HepG2 (cell line): ENCODE data around the gene ST3GAL5. TPM values are rescaled to one million over a fixed set of nuclear protein-coding genes. Genes with fewer than 3 reads are reported as not detected.

ENCODE experiments used
- ATAC-seq: fragments of 200-7000 bp; cut with Tn5 transposase; 3 replicates; pipeline ENCODE4 v1.9.1; 2020; ENCODE audit warnings: mild to moderate bottlenecking, moderate library complexity
- BruUV-seq: library from RNA; stranded (reverse); fragments of 400-500 nt; replicated peaks from 2 replicates; lab custom pipeline; 2021; lab: Mats Ljungman, UMichigan
- CTCF ChIA-PET: fragments of 300-600 bp; formaldehyde crosslinking; extraction: SDS; loops from one replicate; lab custom pipeline; 2021; ENCODE audit warnings: low total read pairs, inconsistent platforms, low intra/inter-chr PET ratio; lab: Yijun Ruan, JAX
- POLR2A ChIA-PET: fragments of 350-600 bp; sonication (Branson Sonifier 250); formaldehyde crosslinking; loops from one replicate; lab custom pipeline; 2020; ENCODE audit warnings: antibody characterized with exemption, inconsistent platforms; lab: Yijun Ruan, JAX
- DNase-seq: peaks from one replicate; pipeline ENCODE4 v3.0.0-alpha.2; 2015; ENCODE audit warnings: low spot score
- FAIRE-seq: peaks from 3 replicates; lab custom pipeline; 2011; peaks lifted over from hg19 to GRCh38; lab: Jason Lieb, UNC
- H2AFZ ChIP-seq: one replicate; pipeline ENCODE4 v1.6.1; 2011; ENCODE audit warnings: low read length, inconsistent platforms
- H3K27ac ChIP-seq: fragments of 300-600 bp; 3 replicates; pipeline ENCODE4 v1.8.0; 2011; ENCODE audit warnings: mixed run types, mild to moderate bottlenecking, mixed read lengths, low read length, inconsistent platforms; ENCODE audit not compliant: insufficient read depth; ENCODE audit errors: extremely low read length
- H3K27me3 ChIP-seq, 2 experiments: fragments of 200-600 bp in 1 of 2; 2 replicates in 1 of 2; 3 replicates in 1 of 2; pipeline versions ENCODE4 v1.6.0 to v1.8.0; 2011; ENCODE audit warnings: low read length in 2 of 2, mild to moderate bottlenecking in 2 of 2, moderate library complexity in 2 of 2, inconsistent platforms in 1 of 2; ENCODE audit not compliant: insufficient read depth in 2 of 2, control insufficient read depth in 1 of 2
- H3K36me3 ChIP-seq, 2 experiments: fragments of 200-600 bp in 1 of 2; replicated peaks in 1 of 2; 2 replicates in 1 of 2; 3 replicates in 1 of 2; pipeline versions ENCODE4 v1.5.1 to v1.8.0; 2011; ENCODE audit warnings: low read length in 2 of 2, inconsistent platforms in 1 of 2; ENCODE audit not compliant: insufficient read depth in 2 of 2, control insufficient read depth in 1 of 2
- H3K4me1 ChIP-seq: 2 replicates; pipeline ENCODE4 v1.5.1; 2012; ENCODE audit warnings: low read length, inconsistent platforms; ENCODE audit not compliant: insufficient read depth
- H3K4me2 ChIP-seq: 2 replicates; pipeline ENCODE4 v1.6.0; 2011; ENCODE audit warnings: low read depth, low read length, inconsistent platforms
- H3K4me3 ChIP-seq, 3 experiments: fragments of 200-600 bp in 1 of 3; sonication (generic), shearing (Covaris generic) in 1 of 3; replicated peaks in 1 of 3; 2 replicates each; pipeline ENCODE4 v1.5.1; 2011 to 2016; ENCODE audit warnings: low read length in 3 of 3, inconsistent platforms in 2 of 3, low read depth in 2 of 3, mild to moderate bottlenecking in 2 of 3, control low read depth in 1 of 3, mixed read lengths in 1 of 3; ENCODE audit not compliant: insufficient read depth in 1 of 3
- H3K79me2 ChIP-seq: one replicate; pipeline ENCODE4 v1.6.1; 2011; ENCODE audit warnings: low read length, inconsistent platforms; ENCODE audit not compliant: insufficient read depth
- H3K9ac ChIP-seq: 2 replicates; pipeline ENCODE4 v1.6.0; 2011; ENCODE audit warnings: mild to moderate bottlenecking, low read depth, low read length, inconsistent platforms; ENCODE audit not compliant: insufficient read depth
- H3K9me3 ChIP-seq: 2 replicates; pipeline ENCODE4 v1.5.1; 2012; ENCODE audit warnings: mild to moderate bottlenecking, low read length
- H4K20me1 ChIP-seq: 2 replicates; pipeline ENCODE4 v1.6.0; 2011; ENCODE audit warnings: inconsistent platforms, mild to moderate bottlenecking, low read length, moderate library complexity; ENCODE audit not compliant: insufficient read depth
- ATAD3A ChIP-seq: sonication (generic); formaldehyde crosslinking; IDR thresholded peaks from 2 replicates; pipeline ENCODE4 v1.4.0; 2020; ENCODE audit warnings: missing genetic modification reagents
- KAT8 ChIP-seq: IDR thresholded peaks from 2 replicates; pipeline ENCODE4 v1.6.1; 2016; ENCODE audit warnings: missing genetic modification reagents, missing compliant biosample characterization
- NONO ChIP-seq, 2 experiments: fragments of 450-650 bp in 1 of 2; sonication (generic) in 1 of 2; formaldehyde crosslinking in 1 of 2; IDR thresholded peaks in 1 of 2; conservative IDR thresholded peaks in 1 of 2; 2 replicates each; pipeline versions ENCODE4 v1.6.1 to v1.8.0; 2017 to 2022; ENCODE audit warnings: mild to moderate bottlenecking in 1 of 2, missing genetic modification reagents in 1 of 2, moderate library complexity in 1 of 2
- RFX1 ChIP-seq: fragments of 450-650 bp; IDR thresholded peaks from 2 replicates; pipeline ENCODE4 v1.6.1; 2017
- ZNF124 ChIP-seq: sonication (generic); formaldehyde crosslinking; IDR thresholded peaks from 2 replicates; pipeline ENCODE4 v1.4.0; 2020; ENCODE audit warnings: missing genetic modification reagents
- ZNF546 ChIP-seq: sonication (generic); formaldehyde crosslinking; conservative IDR thresholded peaks from 2 replicates; pipeline ENCODE4 v1.8.1; 2023; ENCODE audit warnings: mild to moderate bottlenecking, missing genetic modification reagents
- ZSCAN30 ChIP-seq: sonication (generic); formaldehyde crosslinking; IDR thresholded peaks from 2 replicates; pipeline ENCODE4 v1.5.0; 2020; ENCODE audit warnings: mild to moderate bottlenecking, missing genetic modification reagents
- WGBS: methylation state at CpG from one replicate; pipeline ENCODE4 v1.1.6; 2017; ENCODE audit warnings: low lambda C conversion rate; 5-methylcytosine and 5-hydroxymethylcytosine counted together
- in situ Hi-C: cut with HindIII; loops from 2 replicates; pipeline ENCODE4 v1.10.0; 2017; ENCODE audit warnings: low pct_unique_long_range_greater_than_20kb; ENCODE audit not compliant: extremely low pct_ligation_motif_present
- intact Hi-C: fragments of 100-400 bp; cut with micrococcal nuclease; formaldehyde crosslinking; loops from one replicate; pipeline ENCODE4 v1.10.0; 2022; ENCODE audit not compliant: unreplicated experiment
- polyA plus RNA-seq, 8 experiments: library from polyadenylated mRNA; depleted of rRNA in 3 of 8; stranded (reverse) in 7 of 8; unstranded in 1 of 8; fragments of >200 nt; fragmentation: Illumina TruSeq in 4 of 8; extraction: Trizol in 4 of 8; gene quantifications; 2 replicates each; pipeline versions ENCODE4 v1.2.1 to v1.2.3, GENCODE V29; 2011 to 2016; ENCODE audit warnings: low read depth in 4 of 8, missing spikeins in 1 of 8, mixed read lengths in 1 of 8; ENCODE audit not compliant: insufficient read depth in 1 of 8
- total RNA-seq, 5 experiments: library from RNA; depleted of rRNA; stranded (reverse); fragments of >200 nt; fragmentation: Illumina TruSeq; extraction: Trizol; gene quantifications; 2 replicates each; pipeline ENCODE4 v1.2.3, GENCODE V29; 2016; ENCODE audit warnings: low read depth in 1 of 5
- TF ChIP-seq, protein P1 (sequence below): sonication (generic); formaldehyde crosslinking; IDR thresholded peaks from 2 replicates; pipeline ENCODE4 v1.4.0; 2020; ENCODE audit warnings: mild to moderate bottlenecking, missing genetic modification reagents
- TF ChIP-seq, protein P2 (sequence below): sonication (generic); formaldehyde crosslinking; IDR thresholded peaks from 2 replicates; pipeline ENCODE4 v1.5.0; 2020; ENCODE audit warnings: mild to moderate bottlenecking, missing genetic modification reagents

Gene ST3GAL5
- total and polyA plus RNA-seq, 2 of the 13 experiments (the other 11 are each of a cell fraction or from before 2014, with no cell fraction given), result 1.3 to 2.0 TPM

DNA sequence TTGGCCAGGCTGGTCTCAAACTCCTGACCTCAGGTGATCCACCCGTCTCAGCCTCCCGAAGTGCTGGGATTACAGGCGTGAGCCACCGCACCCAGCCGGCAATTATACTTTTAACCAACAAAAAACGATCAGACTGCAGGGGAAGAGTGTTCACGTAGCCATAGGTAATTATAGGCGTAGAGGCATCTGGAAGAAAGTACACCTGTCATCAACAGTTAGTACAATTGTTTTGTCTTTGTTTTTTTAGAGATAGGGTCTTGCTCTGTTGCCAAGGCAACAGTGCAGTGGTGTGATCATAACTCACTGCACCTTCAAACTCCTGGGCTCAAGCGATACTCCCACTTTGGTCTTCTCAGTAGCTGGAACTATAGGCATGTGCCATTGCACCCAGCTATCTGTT lies 20.0 kb downstream of the ST3GAL5 start:
- Histone ChIP-seq H3K4me2 (no peak overlapping the region), H3K36me3 (no peaks in the 10 kb centered on the region), H3K4me3 (no peak overlapping the region), H3K4me1 (no peaks in the 10 kb centered on the region), H3K27ac (no peak overlapping the region), H3K9ac (no peak overlapping the region), H3K9me3 (no peaks in the 10 kb centered on the region)
- intact Hi-C loops (no loop called here), in situ Hi-C loops (no loop called here)
- no peak for ATAC-seq
- FAIRE-seq, result no peak
- POLR2A ChIA-PET, result no interaction called here
- WGBS, result 78% methylated on average over 9 of the region's 9 CpGs
- no TSS peak for BruUV-seq
- DNase-seq, result no peak
- TF ChIP-seq RFX1, result 0 out of 2 replicates have a peak, but pooled peaks have one; percentile 8
- TF ChIP-seq NONO (IDR thresholded peaks at IDR 0.05), result no peak
- no peak for TF ChIP-seq NONO (CRISPR knock-in tag; conservative IDR thresholded peaks at IDR 0.05)
- TF ChIP-seq, all 625 proteins: peak for 1
- no peaks in the 10 kb centered on the region for H4K20me1 ChIP-seq
- no peak overlapping the region for H2AFZ ChIP-seq
- peaks cover 0 to 11% of the 10 kb centered on the region in 2 experiments; a peak in 4 of 5 replicates for H3K27me3 ChIP-seq
- H3K79me2 ChIP-seq, result no peaks in the 10 kb centered on the region
- CTCF ChIA-PET, result no interaction called here

DNA sequence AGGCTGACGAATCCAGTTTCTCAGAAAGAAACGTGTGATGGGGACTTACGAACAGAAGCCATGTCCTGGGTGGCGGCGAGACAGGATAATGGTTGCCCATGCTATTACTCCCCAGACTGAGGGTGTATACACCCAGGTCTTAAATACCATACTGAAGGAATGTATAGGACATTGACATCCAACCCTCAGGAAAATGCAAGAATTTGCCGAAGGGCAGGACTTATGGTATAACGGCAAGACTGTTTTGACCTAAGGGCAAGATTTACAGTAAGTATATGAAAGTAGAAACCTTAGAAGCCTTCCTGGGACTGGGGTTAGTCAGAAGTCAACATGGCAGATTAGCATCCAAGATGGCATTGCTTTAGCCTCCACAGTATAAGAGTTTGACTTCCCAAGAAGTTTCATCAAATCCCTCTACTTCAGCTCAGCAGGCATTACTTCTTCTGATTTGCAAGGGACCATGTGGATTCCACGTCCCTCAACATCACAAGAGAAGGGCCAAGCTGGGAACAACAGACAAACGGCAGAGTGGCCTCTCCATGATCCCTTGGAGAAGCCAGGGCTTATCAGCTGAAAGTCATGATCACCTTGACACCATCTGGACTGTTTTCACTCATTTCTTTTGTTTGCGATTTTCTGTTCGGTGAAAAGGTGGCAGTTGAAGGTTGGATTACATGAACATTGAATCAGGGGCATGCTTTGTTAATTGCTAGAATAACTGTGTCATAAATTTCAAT lies 21.1 kb downstream of the ST3GAL5 start:
- in situ Hi-C loops (no loop called here), intact Hi-C loops (no loop called here)
- H4K20me1 ChIP-seq, result no peaks in the 10 kb centered on the region
- ChIA-PET CTCF (no interaction called here), POLR2A (no interaction called here)
- no peak overlapping the region for H2AFZ ChIP-seq
- no peak for ATAC-seq
- H3K36me3 ChIP-seq, result no peaks in the 10 kb centered on the region
- no peaks in the 10 kb centered on the region for H3K79me2 ChIP-seq
- no peak overlapping the region for H3K9ac ChIP-seq
- 61% methylated on average over 11 of the region's 11 CpGs for WGBS
- no peak overlapping the region for H3K4me3 ChIP-seq
- no peak for TF ChIP-seq ZNF124 (CRISPR knock-in tag)
- no peak for TF ChIP-seq ZNF546
- TF ChIP-seq ZSCAN30 (CRISPR knock-in tag), result no peak
- TF ChIP-seq ATAD3A, result no peak
- TF ChIP-seq, protein P1, sequence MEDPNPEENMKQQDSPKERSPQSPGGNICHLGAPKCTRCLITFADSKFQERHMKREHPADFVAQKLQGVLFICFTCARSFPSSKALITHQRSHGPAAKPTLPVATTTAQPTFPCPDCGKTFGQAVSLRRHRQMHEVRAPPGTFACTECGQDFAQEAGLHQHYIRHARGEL, result no peak
- no peak for TF ChIP-seq KAT8 (CRISPR knock-in tag)
- TF ChIP-seq, protein P2, sequence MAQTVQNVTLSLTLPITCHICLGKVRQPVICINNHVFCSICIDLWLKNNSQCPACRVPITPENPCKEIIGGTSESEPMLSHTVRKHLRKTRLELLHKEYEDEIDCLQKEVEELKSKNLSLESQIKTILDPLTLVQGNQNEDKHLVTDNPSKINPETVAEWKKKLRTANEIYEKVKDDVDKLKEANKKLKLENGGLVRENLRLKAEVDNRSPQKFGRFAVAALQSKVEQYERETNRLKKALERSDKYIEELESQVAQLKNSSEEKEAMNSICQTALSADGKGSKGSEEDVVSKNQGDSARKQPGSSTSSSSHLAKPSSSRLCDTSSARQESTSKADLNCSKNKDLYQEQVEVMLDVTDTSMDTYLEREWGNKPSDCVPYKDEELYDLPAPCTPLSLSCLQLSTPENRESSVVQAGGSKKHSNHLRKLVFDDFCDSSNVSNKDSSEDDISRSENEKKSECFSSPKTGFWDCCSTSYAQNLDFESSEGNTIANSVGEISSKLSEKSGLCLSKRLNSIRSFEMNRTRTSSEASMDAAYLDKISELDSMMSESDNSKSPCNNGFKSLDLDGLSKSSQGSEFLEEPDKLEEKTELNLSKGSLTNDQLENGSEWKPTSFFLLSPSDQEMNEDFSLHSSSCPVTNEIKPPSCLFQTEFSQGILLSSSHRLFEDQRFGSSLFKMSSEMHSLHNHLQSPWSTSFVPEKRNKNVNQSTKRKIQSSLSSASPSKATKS (CRISPR knock-in tag), result no peak
- no peak overlapping the region for H3K27ac ChIP-seq
- FAIRE-seq, result no peak
- no peaks in the 10 kb centered on the region for H3K9me3 ChIP-seq
- DNase-seq, result no peak
- no peak overlapping the region for H3K4me2 ChIP-seq
- H3K27me3 ChIP-seq, result peaks cover 0 to 10% of the 10 kb centered on the region in 2 experiments; a peak in 2 of 5 replicates
- BruUV-seq, result no TSS peak
- no peaks in the 10 kb centered on the region for H3K4me1 ChIP-seq
